Measurements from ENCODE around the gene TPPP. TPM values are rescaled to one million over a fixed set of nuclear protein-coding genes. Genes with fewer than 3 reads are reported as not detected.

Gene TPPP
- total and polyA plus RNA-seq, 9 donors, result 1.1 to 8.8 (median 2.3) TPM

DNA sequence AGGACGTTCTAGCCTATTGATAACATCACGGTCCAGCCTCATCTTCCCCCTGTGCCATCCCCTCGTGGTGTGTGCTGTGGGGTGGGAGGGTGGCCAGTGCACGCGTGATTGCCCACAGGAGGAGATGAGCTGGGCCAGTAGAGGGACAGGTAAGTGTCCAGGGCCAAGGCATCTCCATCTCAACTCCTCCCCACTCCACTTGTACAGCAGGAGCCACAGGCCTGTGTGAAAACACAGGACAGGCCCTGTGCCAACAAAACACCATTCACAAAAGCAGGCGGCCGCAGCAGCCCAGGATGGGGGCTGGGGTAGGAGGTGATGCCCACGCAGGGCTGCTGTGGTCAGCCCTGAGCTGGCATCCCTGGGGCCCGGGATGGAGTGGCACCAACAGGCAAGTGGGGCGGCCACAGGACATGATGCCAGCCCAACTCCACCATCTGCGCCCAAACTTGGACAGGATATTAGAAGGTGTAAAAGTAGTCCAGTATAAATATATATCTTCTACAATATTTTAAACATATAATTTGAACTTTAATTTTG, 32.6 kb downstream of the TPPP start:
- Histone ChIP-seq H3K4me3 (no peak overlapping the region), H3K9me3 (peaks cover 0 to 3% of the 10 kb centered on the region in 2 donors), H3K36me3 (peaks cover 2% of the 10 kb centered on the region), H3K4me1 (ENCODE audit: insufficient read depth) (no peaks in the 10 kb centered on the region), H3K27me3 (no peaks in the 10 kb centered on the region), H3K27ac (no peak overlapping the region)
- TF ChIP-seq EP300 (IDR thresholded peaks at IDR 0.05) (no peak), POLR2A (IDR thresholded peaks at IDR 0.05) (no peak)
- TF ChIP-seq, protein P1, sequence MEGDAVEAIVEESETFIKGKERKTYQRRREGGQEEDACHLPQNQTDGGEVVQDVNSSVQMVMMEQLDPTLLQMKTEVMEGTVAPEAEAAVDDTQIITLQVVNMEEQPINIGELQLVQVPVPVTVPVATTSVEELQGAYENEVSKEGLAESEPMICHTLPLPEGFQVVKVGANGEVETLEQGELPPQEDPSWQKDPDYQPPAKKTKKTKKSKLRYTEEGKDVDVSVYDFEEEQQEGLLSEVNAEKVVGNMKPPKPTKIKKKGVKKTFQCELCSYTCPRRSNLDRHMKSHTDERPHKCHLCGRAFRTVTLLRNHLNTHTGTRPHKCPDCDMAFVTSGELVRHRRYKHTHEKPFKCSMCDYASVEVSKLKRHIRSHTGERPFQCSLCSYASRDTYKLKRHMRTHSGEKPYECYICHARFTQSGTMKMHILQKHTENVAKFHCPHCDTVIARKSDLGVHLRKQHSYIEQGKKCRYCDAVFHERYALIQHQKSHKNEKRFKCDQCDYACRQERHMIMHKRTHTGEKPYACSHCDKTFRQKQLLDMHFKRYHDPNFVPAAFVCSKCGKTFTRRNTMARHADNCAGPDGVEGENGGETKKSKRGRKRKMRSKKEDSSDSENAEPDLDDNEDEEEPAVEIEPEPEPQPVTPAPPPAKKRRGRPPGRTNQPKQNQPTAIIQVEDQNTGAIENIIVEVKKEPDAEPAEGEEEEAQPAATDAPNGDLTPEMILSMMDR (IDR thresholded peaks at IDR 0.05), result no peak
- no peak for DNase-seq
- intact Hi-C loops (cut with DNase I), result no loop called here
- 91 to 95% (median 94%) methylated on average over 11 of the region's 11 CpGs for WGBS, 3 donors

DNA sequence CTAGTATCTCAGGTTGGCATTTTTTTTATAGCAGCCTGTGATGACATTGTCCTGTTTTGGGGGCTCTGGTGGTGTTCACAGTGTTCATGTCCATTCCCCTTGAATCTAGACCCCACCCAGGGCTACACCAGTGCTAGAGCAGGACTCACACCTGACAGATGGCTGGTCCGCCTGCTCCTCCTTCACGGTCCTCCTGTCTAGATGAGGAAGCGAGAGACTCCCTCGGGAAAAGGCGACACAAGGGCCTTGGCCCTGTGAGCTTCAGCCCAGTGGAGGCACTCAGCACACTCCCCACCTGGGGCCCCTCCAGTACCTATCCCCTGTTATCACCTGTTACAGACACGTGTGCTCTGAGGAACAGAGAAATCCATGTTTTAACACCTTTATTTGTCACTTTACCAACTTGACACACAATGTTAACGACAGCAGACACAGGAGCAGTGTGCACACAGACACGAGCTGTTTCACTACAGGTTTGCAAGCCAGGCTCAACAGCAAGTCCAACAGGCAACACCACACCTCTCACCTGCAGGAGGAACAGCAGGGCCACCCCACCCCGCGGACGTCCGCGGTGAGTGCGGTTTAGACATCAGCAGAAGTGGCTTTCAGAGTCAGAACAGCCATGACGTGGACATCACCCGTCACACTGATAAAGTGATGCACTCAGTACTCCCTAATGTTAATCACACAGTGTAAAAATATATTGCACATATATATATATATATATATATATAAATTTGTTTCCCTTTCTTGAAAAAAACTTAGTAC, 33.5 kb downstream of the TPPP start:
- peaks cover 2% of the 10 kb centered on the region for H3K36me3 ChIP-seq
- no peak for DNase-seq
- no peaks in the 10 kb centered on the region for H3K27me3 ChIP-seq
- no peak overlapping the region for H3K4me3 ChIP-seq
- intact Hi-C loops (cut with DNase I), result no loop called here
- no peak overlapping the region for H3K27ac ChIP-seq
- no peaks in the 10 kb centered on the region for H3K4me1 ChIP-seq (ENCODE audit: insufficient read depth)
- 95 to 97% (median 96%) methylated on average over 16 of the region's 16 CpGs for WGBS, 3 donors
- TF ChIP-seq, protein P1 (IDR thresholded peaks at IDR 0.05), result no peak
- TF ChIP-seq EP300 (IDR thresholded peaks at IDR 0.05) (no peak), POLR2A (IDR thresholded peaks at IDR 0.05) (no peak)
- peaks cover 0 to 3% of the 10 kb centered on the region in 2 donors for H3K9me3 ChIP-seq

DNA sequence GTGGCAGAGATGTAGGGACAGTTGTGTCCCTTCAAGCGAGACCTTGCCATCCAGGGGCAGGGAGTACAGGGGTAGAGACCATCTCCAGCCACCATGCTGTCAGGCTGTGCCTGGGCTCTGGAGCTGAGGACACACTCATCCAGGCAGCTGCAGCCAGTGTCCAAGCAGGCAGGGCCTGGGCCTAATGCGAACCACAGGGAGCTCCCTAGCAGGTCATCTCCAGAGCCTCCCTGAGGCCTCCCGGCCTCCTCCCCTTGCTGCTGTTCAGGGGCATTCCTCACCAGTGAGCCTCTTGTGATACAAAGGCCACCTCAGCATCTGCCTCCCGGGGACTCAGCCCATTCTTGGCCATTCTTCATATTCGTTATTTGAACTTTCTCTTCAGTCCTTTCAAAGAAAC, 35.0 kb downstream of the TPPP start:
- peaks cover 0 to 3% of the 10 kb centered on the region in 2 donors for H3K9me3 ChIP-seq
- DNase-seq, result no peak
- H3K4me1 ChIP-seq (ENCODE audit: insufficient read depth), result no peaks in the 10 kb centered on the region
- H3K36me3 ChIP-seq, result peaks cover 2% of the 10 kb centered on the region
- H3K4me3 ChIP-seq, result no peak overlapping the region
- intact Hi-C loops (cut with DNase I), result no loop called here
- 97 to 99% (median 97%) methylated on average over 5 of the region's 5 CpGs for WGBS, 3 donors
- TF ChIP-seq, protein P1 (IDR thresholded peaks at IDR 0.05), result no peak
- TF ChIP-seq POLR2A (IDR thresholded peaks at IDR 0.05), result no peak
- no peak for TF ChIP-seq EP300 (IDR thresholded peaks at IDR 0.05)
- H3K27me3 ChIP-seq, result no peaks in the 10 kb centered on the region
- H3K27ac ChIP-seq, result no peak overlapping the region

DNA sequence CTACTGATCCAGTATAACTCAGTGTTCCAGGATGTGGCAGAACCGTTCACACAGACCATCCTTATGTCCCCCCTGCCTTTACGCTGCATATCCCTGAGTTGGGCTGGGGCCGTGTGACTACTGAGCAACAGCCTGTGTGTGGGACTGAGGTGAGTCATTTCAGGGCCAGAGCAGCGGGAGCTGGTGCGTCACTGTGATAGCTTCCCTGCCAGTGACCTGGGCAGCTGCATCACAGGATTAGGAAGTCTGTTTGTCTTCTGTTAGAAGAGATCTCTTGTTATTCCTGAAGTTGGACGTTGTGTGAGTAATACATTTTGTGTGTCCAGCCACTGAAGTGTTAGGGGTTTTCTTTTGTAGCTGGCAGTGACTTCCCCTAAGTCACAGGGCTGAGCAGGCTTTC, 35.6 kb downstream of the TPPP start:
- intact Hi-C loops (cut with DNase I), result no loop called here
- H3K4me3 ChIP-seq, result no peak overlapping the region
- DNase-seq, result no peak
- H3K4me1 ChIP-seq (ENCODE audit: insufficient read depth), result no peaks in the 10 kb centered on the region
- H3K36me3 ChIP-seq, result peaks cover 2% of the 10 kb centered on the region
- H3K9me3 ChIP-seq, result peaks cover 0 to 3% of the 10 kb centered on the region in 2 donors
- 92 to 97% (median 95%) methylated on average over 6 of the region's 6 CpGs for WGBS, 3 donors
- TF ChIP-seq EP300 (IDR thresholded peaks at IDR 0.05), result no peak
- TF ChIP-seq, protein P1 (IDR thresholded peaks at IDR 0.05), result no peak
- TF ChIP-seq POLR2A (IDR thresholded peaks at IDR 0.05), result no peak
- H3K27me3 ChIP-seq, result no peaks in the 10 kb centered on the region
- no peak overlapping the region for H3K27ac ChIP-seq

Data from ovary (tissue), 9 donors.